Measurements from ENCODE around the gene DCUN1D3. TPM values are rescaled to one million over a fixed set of nuclear protein-coding genes. Genes with fewer than 3 reads are reported as not detected.
A peak's percentile ranks its signal among the peaks of the same experiment; 100 is the strongest.

The DCUN1D3 gene
- total RNA-seq, 1 experiment from 2014 or later = 16.9 TPM

GRCh38 chr16:20889625-20890275 is 10.4 kb downstream of the DCUN1D3 start:
- DNase-seq (ENCODE audit: low read depth) = no peak

DNA sequence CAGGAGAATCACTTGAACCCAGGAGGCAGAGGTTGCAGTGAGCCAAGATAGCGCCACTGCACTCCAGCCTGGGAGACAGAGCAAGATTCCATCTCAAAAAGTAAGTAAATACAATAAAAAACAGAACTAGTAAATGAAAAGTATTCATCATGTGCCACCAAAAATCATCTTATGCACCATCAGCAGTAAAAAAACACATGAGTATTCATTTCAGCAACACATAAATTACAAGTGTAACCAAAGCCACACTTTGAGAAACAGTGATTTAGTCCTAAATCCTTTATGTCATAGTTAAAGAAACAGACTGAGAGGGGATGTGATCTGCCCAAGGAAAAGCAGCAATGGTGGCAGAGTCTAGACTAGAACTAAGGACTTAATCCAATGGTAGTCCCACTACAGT is 13.0 kb downstream of the DCUN1D3 start:
- DNase-seq (ENCODE audit: low read depth) = no peak

GRCh38 chr16:20886320-20886719 is 13.8 kb downstream of the DCUN1D3 start:
- DNase-seq (ENCODE audit: low read depth) = no peak

- DNase-seq (ENCODE audit: low read depth) = peak; percentile 36
Observed at GRCh38 chr16:20884240-20884556, 16.0 kb downstream of the DCUN1D3 start.

- DNase-seq (ENCODE audit: low read depth) = no peak
Observed at GRCh38 chr16:20883554-20884239, 16.5 kb downstream of the DCUN1D3 start.

DNA sequence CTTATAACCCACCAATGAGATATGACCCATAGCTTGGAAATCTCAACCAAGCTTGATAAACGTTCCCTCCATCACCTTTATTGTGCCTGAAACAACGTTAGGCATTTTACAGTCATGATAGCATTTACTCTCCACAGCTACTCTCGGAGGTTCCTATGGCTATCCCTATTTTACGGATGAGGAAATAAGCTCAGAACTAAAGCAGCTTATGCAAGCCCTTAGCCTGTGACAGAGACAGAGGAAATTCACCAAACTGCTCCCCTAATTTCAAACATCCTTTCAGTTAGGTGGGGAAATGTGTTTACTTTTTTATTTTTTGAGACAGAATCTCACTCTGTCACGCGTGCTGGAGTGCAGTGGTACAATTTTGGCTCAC is 18.7 kb downstream of the DCUN1D3 start:
- no peak for DNase-seq (ENCODE audit: low read depth)

DNA sequence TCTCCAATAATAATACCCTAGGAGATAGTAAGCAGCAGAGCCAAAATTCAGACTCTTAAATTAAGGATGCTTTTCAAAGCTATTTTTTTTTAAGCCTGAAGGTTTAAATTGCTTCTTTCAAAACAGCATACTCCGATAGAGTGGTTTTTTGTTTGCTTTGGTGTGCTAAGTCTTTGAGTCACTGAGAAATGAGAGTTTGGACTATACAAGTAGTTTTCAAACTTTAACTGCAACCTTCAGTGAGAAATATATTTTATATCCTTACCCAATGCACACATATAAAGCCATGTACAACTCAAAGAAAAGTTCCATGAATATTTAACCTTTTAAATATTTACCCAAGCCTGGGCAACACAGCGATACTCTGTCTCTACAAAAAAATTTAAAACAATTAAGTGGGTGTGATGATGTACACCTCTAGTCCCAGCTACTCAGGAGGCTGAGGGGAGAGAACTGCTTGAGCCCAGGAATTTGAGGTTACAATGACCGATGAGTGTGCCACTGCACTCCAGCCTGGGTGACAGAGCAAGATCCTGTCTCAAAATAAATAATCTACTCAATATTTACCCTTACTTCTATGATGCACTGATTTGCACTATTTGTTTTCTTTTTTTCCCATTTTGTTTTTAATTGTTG is 19.2 kb downstream of the DCUN1D3 start:
- no peak for DNase-seq (ENCODE audit: low read depth)

- no peak for DNase-seq (ENCODE audit: low read depth)
Observed at GRCh38 chr16:20879175-20880040, 20.8 kb downstream of the DCUN1D3 start.

DNA sequence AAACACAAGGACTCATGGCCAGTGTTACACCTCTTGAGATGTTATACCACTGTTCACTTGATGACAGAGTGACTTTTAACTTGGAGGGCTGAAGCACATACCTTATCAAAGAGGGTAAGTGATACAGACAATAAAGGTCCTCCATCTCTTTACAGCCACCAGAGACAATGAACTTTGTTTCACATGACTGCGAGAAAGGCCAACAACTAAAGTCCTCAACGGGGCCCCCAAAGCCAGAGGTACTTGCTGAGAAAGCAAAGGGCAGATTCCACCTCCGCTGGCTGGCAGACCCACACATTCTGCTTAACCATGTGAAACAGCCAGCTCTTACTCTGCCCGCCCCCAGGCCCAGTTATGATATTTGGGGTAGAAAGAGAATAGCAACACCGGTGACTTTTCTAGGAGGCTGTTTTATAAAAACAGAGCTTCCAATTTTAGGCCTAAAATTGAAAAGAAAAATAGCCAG is 21.4 kb downstream of the DCUN1D3 start:
- DNase-seq (ENCODE audit: low read depth) = no peak

DNA sequence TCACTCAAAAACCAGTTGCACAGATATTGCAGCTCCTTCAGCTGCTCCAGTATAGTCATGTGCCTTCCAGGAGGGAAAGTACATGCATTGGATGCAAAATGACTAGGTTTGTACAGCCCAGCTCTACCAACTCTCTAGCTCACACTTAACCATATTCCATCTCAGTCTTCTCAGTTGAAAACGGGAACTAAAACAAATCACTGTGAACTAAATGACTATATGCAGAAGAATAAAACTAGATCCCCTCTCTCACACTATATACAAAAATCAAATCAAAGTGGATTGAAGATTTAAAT is 24.9 kb downstream of the DCUN1D3 start:
- DNase-seq (ENCODE audit: low read depth) = no peak

DNA sequence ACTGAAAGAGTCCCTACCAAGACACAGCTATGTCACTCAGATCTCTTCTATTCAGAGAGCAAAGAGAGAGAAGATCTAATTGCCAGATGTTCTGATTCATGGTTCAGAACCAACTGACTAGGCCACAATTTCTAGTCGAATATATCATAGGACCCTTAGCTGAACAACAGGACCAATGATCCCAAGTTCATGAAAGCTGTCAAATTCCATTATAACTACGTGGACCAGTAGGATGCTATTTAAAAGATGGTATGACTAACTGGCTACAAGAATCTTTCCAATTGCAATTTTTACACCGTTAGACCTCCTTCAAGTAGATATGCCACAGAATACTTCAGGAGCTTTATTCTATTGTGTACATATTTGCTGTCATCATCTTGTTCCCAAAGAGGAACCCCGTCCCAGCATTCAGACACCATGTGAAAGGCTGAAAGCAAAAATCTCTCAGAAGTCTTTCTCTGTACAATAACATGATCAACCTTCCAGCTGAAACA is 26.0 kb downstream of the DCUN1D3 start:
- no peak for DNase-seq (ENCODE audit: low read depth)

- no peak for DNase-seq (ENCODE audit: low read depth)
Observed at GRCh38 chr16:20873331-20873730, 26.8 kb downstream of the DCUN1D3 start.

- no peak for DNase-seq (ENCODE audit: low read depth)
Observed at GRCh38 chr16:20871941-20872815, 28.0 kb downstream of the DCUN1D3 start.

- no peak for DNase-seq (ENCODE audit: low read depth)
Observed at GRCh38 chr16:20871258-20871657, 28.9 kb downstream of the DCUN1D3 start.

DNA sequence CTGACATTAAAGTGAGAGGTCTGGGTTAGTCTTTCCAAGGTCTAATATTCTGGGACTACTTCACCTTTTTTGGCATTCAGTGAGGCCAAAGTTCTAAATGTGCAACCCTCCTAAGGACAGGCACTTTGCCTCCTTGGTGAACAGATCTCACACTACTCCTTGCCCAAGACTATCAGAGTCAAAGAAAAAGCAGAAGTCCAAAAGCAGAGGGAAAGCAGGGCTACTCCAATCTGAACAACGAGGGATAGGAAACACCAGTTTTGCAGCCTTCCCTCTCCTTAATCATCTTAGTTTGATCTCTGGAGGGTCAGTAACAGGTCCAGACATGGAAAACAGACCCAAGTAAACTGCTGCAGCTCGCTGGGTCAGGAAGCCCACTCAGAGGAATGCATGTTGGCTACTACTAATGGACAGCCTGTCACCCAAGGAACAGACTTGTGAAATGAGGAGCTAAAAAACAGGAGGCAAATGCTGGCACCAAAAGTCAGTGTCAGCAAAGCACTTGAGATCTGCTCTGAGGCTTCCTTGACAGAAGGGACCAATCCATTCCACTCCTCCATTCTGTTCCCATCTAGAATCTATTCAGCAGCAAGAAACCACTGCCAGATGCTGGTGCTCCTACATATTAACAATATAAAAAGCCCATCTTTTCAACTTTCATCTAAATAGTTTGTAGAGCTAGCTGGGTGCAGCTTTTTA is 29.9 kb downstream of the DCUN1D3 start:
- no peak for DNase-seq (ENCODE audit: low read depth)

DNA sequence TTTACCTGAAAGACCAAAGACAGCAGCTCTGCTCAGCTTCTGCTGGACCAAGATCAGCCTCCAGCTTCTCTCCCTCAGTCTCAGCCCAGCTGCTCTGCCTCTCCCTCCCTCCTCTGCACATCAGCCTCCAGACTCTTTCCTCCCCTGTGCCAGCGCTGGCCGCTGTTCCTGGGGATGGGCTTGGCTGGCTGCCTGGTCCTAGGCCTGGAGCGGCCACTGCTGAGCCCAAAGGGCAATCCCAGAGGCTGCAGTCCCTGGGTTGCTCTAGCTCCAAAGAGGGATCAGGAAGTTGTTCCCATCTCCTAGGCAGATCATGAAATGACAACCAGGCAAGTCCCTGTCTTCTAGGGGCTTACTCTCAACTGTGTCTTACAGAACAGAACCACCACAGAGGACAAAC is 31.3 kb downstream of the DCUN1D3 start:
- peak; percentile 53 for DNase-seq (ENCODE audit: low read depth)

DNA sequence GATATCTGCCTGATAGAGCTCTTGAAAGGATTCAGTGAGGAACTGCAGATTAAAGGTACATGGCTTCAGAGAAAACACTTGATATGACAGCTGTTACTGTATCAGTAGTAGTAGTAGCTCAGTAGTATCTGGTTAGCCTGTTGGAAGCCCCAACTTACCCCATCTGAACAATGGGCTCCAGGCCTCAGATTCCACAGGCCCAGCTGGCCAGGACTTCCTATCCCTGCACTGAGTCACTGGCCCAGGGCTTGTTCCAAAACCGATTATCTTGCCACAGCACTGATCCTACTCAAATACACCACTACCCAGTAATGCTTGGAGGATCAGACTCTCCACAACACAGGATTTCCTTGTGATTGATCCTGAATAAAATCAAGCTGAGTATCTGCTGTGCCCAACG is 32.6 kb downstream of the DCUN1D3 start:
- peak; percentile 51 for DNase-seq (ENCODE audit: low read depth)

DNA sequence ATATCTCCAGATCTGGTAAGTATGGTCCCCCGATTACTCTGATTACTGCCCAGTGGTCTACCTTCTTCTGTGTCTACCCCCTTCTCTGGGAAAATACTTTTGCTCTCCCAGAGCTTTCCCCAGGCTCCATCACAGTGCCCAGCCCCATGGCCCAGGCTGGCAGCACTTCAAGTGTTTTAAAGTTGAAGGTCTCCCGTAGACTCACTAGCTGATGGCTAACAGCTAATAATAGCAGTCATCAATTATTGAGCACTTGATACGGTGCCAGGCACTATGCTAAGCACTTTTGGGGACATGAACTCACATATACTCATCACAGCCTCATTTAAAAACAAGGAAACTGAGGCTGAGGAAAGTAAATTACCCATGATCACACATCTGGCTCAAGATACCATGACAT is 33.4 kb downstream of the DCUN1D3 start:
- no peak for DNase-seq (ENCODE audit: low read depth)

DNA sequence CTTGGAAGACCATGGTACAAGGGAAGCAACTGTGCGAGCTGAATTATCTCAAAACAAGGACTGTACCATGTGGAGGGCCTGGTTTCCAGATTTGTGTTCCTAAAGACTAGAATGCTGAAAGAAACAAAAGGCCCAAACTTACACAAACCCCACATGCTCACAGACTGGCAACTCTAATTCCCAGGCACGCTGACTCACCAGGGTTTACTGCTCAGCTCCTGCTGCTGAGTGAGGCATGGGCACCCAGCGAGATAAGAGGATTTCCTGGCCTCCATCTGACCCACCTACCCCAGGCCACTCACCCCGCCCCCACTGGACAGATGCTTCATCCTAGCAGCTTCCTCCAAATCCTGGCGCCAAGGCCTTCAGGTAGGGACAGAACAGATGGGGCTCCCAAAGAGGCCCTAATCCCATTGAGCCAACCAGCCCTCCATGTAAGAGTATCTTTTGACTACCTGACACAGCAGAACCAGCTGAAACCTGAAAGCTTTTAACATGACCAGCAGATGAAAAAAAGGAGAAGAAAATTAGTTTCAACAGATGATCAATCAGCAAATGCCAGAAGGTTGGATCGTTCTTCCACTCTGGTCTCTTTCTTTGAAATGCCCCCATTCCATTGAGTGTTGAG is 33.9 kb downstream of the DCUN1D3 start:
- peak; percentile 95 for DNase-seq (ENCODE audit: low read depth)

DNA sequence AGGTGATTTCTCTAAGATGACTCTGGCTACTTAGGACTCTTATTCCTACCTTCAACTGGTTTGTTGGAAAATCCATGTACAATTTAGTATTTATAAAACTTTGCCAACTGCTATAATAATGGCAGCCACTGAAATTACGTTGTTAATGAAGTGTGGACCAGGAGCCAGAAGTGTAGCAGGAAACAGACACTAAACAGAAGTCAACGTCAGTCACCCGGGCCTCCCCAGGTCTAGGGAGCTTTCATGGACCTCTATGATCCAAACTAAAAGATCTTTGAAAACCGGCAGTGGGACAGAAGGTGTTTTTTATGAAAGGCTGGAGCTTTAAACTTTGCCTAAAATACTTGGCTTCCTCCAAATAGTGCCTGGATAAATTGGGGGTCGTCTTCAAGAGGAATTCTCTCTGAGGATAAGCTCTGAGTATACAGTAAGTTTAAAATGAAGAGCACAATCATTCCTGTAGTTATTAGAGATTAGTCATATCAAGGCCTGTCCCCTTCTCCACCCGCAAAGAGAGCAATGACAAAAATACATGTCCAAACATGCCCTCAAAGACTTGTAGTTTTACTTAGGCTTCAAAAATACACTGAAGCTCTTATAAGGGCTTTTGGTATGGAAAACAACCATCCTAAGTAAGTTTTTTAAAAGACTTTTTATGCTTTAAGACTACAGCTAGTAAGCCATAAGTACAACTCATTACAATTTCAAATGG is 34.6 kb downstream of the DCUN1D3 start:
- DNase-seq (ENCODE audit: low read depth) = no peak
